HG02884 (cell line): ENCODE measurements around the gene ERBIN.
"Not testable (repeated sequence)": the region's sequence is repeated elsewhere in the genome, so short reads cannot be mapped to it uniquely, and the experiment has no call there.

Experiments used
- ATAC-seq: cut with Tn5 transposase; IDR thresholded peaks from one replicate; pipeline ENCODE4 v1.9.1; 2021; ENCODE audit warnings: mild to moderate bottlenecking, moderate library complexity; ENCODE audit not compliant: unreplicated experiment

Gene ERBIN

GRCh38 chr5:65926276-65926783 lies at the start of gene ERBIN:
TSS of gene ERBIN (plus strand) at chr5:65926575. CDS start at chr5:65992719, 66,144 bp downstream.
- ATAC-seq = peak; percentile 18

GRCh38 chr5:65876970-65877369 lies 49.4 kb upstream of the ERBIN start:
- no peak for ATAC-seq

- not testable (repeated sequence) for ATAC-seq
Observed at GRCh38 chr5:65879668-65880256, 46.6 kb upstream of the ERBIN start.

GRCh38 chr5:65880496-65881072 lies 45.8 kb upstream of the ERBIN start:
- ATAC-seq = no peak

GRCh38 chr5:65882278-65882677 lies 44.1 kb upstream of the ERBIN start:
- ATAC-seq = no peak

GRCh38 chr5:65883461-65883860 lies 42.9 kb upstream of the ERBIN start:
- no peak for ATAC-seq

- no peak for ATAC-seq
Observed at GRCh38 chr5:65886387-65886786, 40.0 kb upstream of the ERBIN start.

GRCh38 chr5:65892024-65892423 lies 34.4 kb upstream of the ERBIN start:
- not testable (repeated sequence) for ATAC-seq

GRCh38 chr5:65892801-65893200 lies 33.6 kb upstream of the ERBIN start:
- no peak for ATAC-seq

GRCh38 chr5:65893749-65894430 lies 32.5 kb upstream of the ERBIN start:
- no peak for ATAC-seq

GRCh38 chr5:65895891-65896290 lies 30.5 kb upstream of the ERBIN start:
- no peak for ATAC-seq

GRCh38 chr5:65900746-65901145 lies 25.6 kb upstream of the ERBIN start:
- no peak for ATAC-seq

- no peak for ATAC-seq
Observed at GRCh38 chr5:65902104-65902503, 24.3 kb upstream of the ERBIN start.

- no peak for ATAC-seq
Observed at GRCh38 chr5:65903581-65903980, 22.8 kb upstream of the ERBIN start.

GRCh38 chr5:65906256-65906655 lies 20.1 kb upstream of the ERBIN start:
- ATAC-seq = no peak

GRCh38 chr5:65907135-65907534 lies 19.2 kb upstream of the ERBIN start:
- ATAC-seq = no peak

- no peak for ATAC-seq
Observed at GRCh38 chr5:65910711-65911110, 15.7 kb upstream of the ERBIN start.

GRCh38 chr5:65912311-65912710 lies 14.1 kb upstream of the ERBIN start:
- no peak for ATAC-seq

- no peak for ATAC-seq
Observed at GRCh38 chr5:65913519-65913918, 12.9 kb upstream of the ERBIN start.

- ATAC-seq = no peak
Observed at GRCh38 chr5:65914641-65915196, 11.7 kb upstream of the ERBIN start.

- not testable (repeated sequence) for ATAC-seq
Observed at GRCh38 chr5:65915661-65916060, 10.7 kb upstream of the ERBIN start.

- ATAC-seq = no peak
Observed at GRCh38 chr5:65916066-65916465, 10.3 kb upstream of the ERBIN start.
